ENCODE measurements around the gene CAMK2G.

- no peak for TF ChIP-seq EZH2 (IDR thresholded peaks at IDR 0.05)
- TF ChIP-seq CTCF (IDR thresholded peaks at IDR 0.05), result no peak
Measured at GRCh38 chr10:73789659-73790055, 84.7 kb downstream of the CAMK2G start.

All from neural progenitor cell (in vitro differentiated cells).